IMR-90 (cell line): ENCODE measurements around the gene HLA-DPA1. TPM values are rescaled to one million over a fixed set of nuclear protein-coding genes. Genes with fewer than 3 reads are reported as not detected.

ENCODE experiments used
- ATAC-seq: fragments of 200-7000 bp; cut with Tn5 transposase; 2 replicates; pipeline ENCODE4 v1.9.1; 2020; ENCODE audit warnings: low read depth, mild to moderate bottlenecking, moderate library complexity
- BruUV-seq: library from RNA; stranded (reverse); fragments of 400-500 nt; replicated peaks from 2 replicates; lab custom pipeline; 2021; lab: Mats Ljungman, UMichigan
- CTCF ChIA-PET: fragments of 300-600 bp; formaldehyde crosslinking; extraction: SDS; loops from one replicate; lab custom pipeline; 2021; ENCODE audit warnings: antibody characterized with exemption; lab: Yijun Ruan, JAX
- POLR2A ChIA-PET: fragments of 300-600 bp; sonication (Branson Sonifier 250); formaldehyde crosslinking; loops from one replicate; lab custom pipeline; 2022; ENCODE audit warnings: antibody characterized with exemption; ENCODE audit not compliant: unreplicated experiment; lab: Charles Lee
- DNase-seq: peaks from one replicate; pipeline ENCODE4 v3.0.0; 2013
- H2AFZ ChIP-seq: replicated peaks from 2 replicates; pipeline ENCODE3; 2013; ENCODE audit warnings: low read length, mild to moderate bottlenecking; ENCODE audit not compliant: poor library complexity
- H2AK5ac ChIP-seq: 2 replicates; pipeline ENCODE4 v1.6.1; 2013; ENCODE audit warnings: low read depth, low read length, inconsistent platforms
- H2AK9ac ChIP-seq: replicated peaks from 2 replicates; pipeline ENCODE3; 2013; ENCODE audit warnings: mild to moderate bottlenecking, low read depth, low read length, moderate library complexity; ENCODE audit not compliant: poor library complexity
- H2BK120ac ChIP-seq: 2 replicates; pipeline ENCODE4 v1.6.1; 2013; ENCODE audit warnings: low read depth, low read length, inconsistent platforms
- H2BK15ac ChIP-seq: 3 replicates; pipeline ENCODE4 v1.6.1; 2013; ENCODE audit warnings: low read depth, low read length, inconsistent platforms
- H2BK20ac ChIP-seq: 2 replicates; pipeline ENCODE4 v1.6.1; 2013; ENCODE audit warnings: low read depth, mild to moderate bottlenecking, inconsistent platforms, low read length, moderate library complexity
- H2BK5ac ChIP-seq: 2 replicates; pipeline ENCODE4 v1.6.1; 2013; ENCODE audit warnings: mild to moderate bottlenecking, low read depth, low read length, inconsistent platforms; ENCODE audit not compliant: poor library complexity, severe bottlenecking
- H3K14ac ChIP-seq: replicated peaks from 2 replicates; pipeline ENCODE4 v1.6.1; 2013; ENCODE audit warnings: low read depth, low read length, inconsistent platforms
- H3K18ac ChIP-seq: 2 replicates; pipeline ENCODE4 v1.6.1; 2013; ENCODE audit warnings: low read depth, low read length, control low read depth
- H3K23ac ChIP-seq: 2 replicates; pipeline ENCODE4 v1.6.1; 2013; ENCODE audit warnings: low read depth, low read length, inconsistent platforms
- H3K27ac ChIP-seq: 2 replicates; pipeline ENCODE4 v1.5.1; 2013; ENCODE audit warnings: mild to moderate bottlenecking, control low read depth, low read length; ENCODE audit not compliant: insufficient read depth
- H3K27me3 ChIP-seq: 2 replicates; pipeline ENCODE4 v1.6.1; 2013; ENCODE audit warnings: low read length; ENCODE audit not compliant: control insufficient read depth, insufficient read depth
- H3K36me3 ChIP-seq: 2 replicates; pipeline ENCODE4 v1.6.1; 2013; ENCODE audit warnings: low read length, mixed read lengths; ENCODE audit not compliant: control insufficient read depth, insufficient read depth
- H3K4ac ChIP-seq: 2 replicates; pipeline ENCODE4 v1.6.1; 2013; ENCODE audit warnings: low read depth, low read length, inconsistent platforms
- H3K4me1 ChIP-seq: 2 replicates; pipeline ENCODE4 v1.6.1; 2013; ENCODE audit warnings: low read length, mixed read lengths; ENCODE audit not compliant: control insufficient read depth, insufficient read depth
- H3K4me2 ChIP-seq: 2 replicates; pipeline ENCODE4 v1.6.1; 2013; ENCODE audit warnings: low read depth, mild to moderate bottlenecking, control low read depth, low read length, moderate library complexity
- H3K4me3 ChIP-seq: 2 replicates; pipeline ENCODE4 v1.5.1; 2013; ENCODE audit warnings: low read depth, mild to moderate bottlenecking, control low read depth, low read length, moderate library complexity; ENCODE audit not compliant: insufficient read depth
- H3K56ac ChIP-seq: 2 replicates; pipeline ENCODE4 v1.6.1; 2013; ENCODE audit warnings: low read length, inconsistent platforms; ENCODE audit not compliant: insufficient read depth; ENCODE audit errors: extremely low read depth
- H3K79me1 ChIP-seq, 2 experiments: 2 replicates each; pipeline ENCODE4 v1.6.1; 2013; ENCODE audit warnings: low read length in 2 of 2, inconsistent platforms in 1 of 2, low read depth in 1 of 2
- H3K9ac ChIP-seq: 2 replicates; pipeline ENCODE4 v1.6.1; 2013; ENCODE audit warnings: low read depth, low read length, control low read depth
- H3K9me1 ChIP-seq: 2 replicates; pipeline ENCODE4 v1.6.1; 2013; ENCODE audit warnings: low read length, inconsistent platforms; ENCODE audit not compliant: insufficient read depth
- H3K9me3 ChIP-seq: 2 replicates; pipeline ENCODE4 v1.6.1; 2013; ENCODE audit warnings: low read length; ENCODE audit not compliant: control insufficient read depth, insufficient read depth
- H4K20me1 ChIP-seq: 2 replicates; pipeline ENCODE4 v1.6.1; 2013; ENCODE audit warnings: low read length, inconsistent platforms; ENCODE audit not compliant: insufficient read depth
- H4K5ac ChIP-seq: 2 replicates; pipeline ENCODE4 v1.6.1; 2013; ENCODE audit warnings: mild to moderate bottlenecking, low read depth, low read length, control low read depth
- H4K8ac ChIP-seq, 2 experiments: 2 replicates each; pipeline ENCODE4 v1.6.1; 2013; ENCODE audit warnings: low read depth in 2 of 2, low read length in 2 of 2, control low read depth in 1 of 2, inconsistent platforms in 1 of 2
- H4K91ac ChIP-seq: 2 replicates; pipeline ENCODE4 v1.6.1; 2013; ENCODE audit warnings: low read depth, low read length, inconsistent platforms; ENCODE audit not compliant: insufficient read depth
- BHLHE40 ChIP-seq: fragments of 150-350 bp; IDR thresholded peaks from 2 replicates; pipeline ENCODE4 v1.6.1; 2016; ENCODE audit warnings: mild to moderate bottlenecking, low read depth, low read length
- CHD1 ChIP-seq: IDR thresholded peaks from 2 replicates; pipeline ENCODE4 v1.6.1; 2012; ENCODE audit warnings: low read depth, low read length, improper control_type of control experiment
- FOS ChIP-seq: fragments of 150-350 bp; IDR thresholded peaks from 2 replicates; pipeline ENCODE4 v1.6.1; 2016; ENCODE audit warnings: low read depth, low read length
- MAZ ChIP-seq: IDR thresholded peaks from 2 replicates; pipeline ENCODE4 v1.6.1; 2012; ENCODE audit warnings: low read depth, mild to moderate bottlenecking, low read length, improper control_type of control experiment, moderate library complexity, borderline replicate concordance
- MXI1 ChIP-seq: IDR thresholded peaks from 2 replicates; pipeline ENCODE4 v1.6.1; 2012; ENCODE audit warnings: low read depth, mild to moderate bottlenecking, low read length, moderate library complexity, borderline replicate concordance
- NFE2L2 ChIP-seq: fragments of 150-350 bp; IDR thresholded peaks from 2 replicates; pipeline ENCODE4 v1.6.1; 2016; ENCODE audit warnings: low read depth, mild to moderate bottlenecking, low read length
- POLR2A ChIP-seq: IDR thresholded peaks from 2 replicates; pipeline ENCODE4 v1.6.1; 2012; ENCODE audit warnings: mild to moderate bottlenecking, low read depth, low read length
- RAD21 ChIP-seq: IDR thresholded peaks from 2 replicates; pipeline ENCODE4 v1.6.1; 2012; ENCODE audit warnings: low read length, improper control_type of control experiment
- RCOR1 ChIP-seq: IDR thresholded peaks from 2 replicates; pipeline ENCODE4 v1.6.1; 2012; ENCODE audit warnings: mild to moderate bottlenecking, low read length, improper control_type of control experiment; ENCODE audit not compliant: insufficient replicate concordance
- RFX5 ChIP-seq: IDR thresholded peaks from 2 replicates; pipeline ENCODE4 v1.8.0; 2012; ENCODE audit warnings: low read depth, mild to moderate bottlenecking, low read length, moderate library complexity
- dilution Hi-C: fragments of 300-500 bp; cut with HindIII; formaldehyde crosslinking; loops from one replicate; pipeline ENCODE4 v1.14.3; 2018; ENCODE audit warnings: low sequenced_read_pairs; ENCODE audit not compliant: unreplicated experiment
- in situ Hi-C: fragments of 300-500 bp; cut with MboI; formaldehyde crosslinking; loops from 3 replicates; pipeline ENCODE4 v1.14.3; 2019; ENCODE audit warnings: low sequenced_read_pairs, inconsistent platforms, mixed read lengths
- intact Hi-C: fragments of 100-400 bp; cut with micrococcal nuclease; formaldehyde crosslinking; loops from 2 replicates; pipeline ENCODE4 v1.10.0; 2022
- polyA plus RNA-seq, 3 experiments: library from polyadenylated mRNA; depleted of rRNA; stranded (reverse); fragments of >200 nt; gene quantifications; 2 replicates each; pipeline ENCODE4 v1.2.3, GENCODE V29; 2012; ENCODE audit warnings: low replicate concordance in 1 of 3
- total RNA-seq: library from RNA; depleted of rRNA; stranded (reverse); fragments of >200 nt; gene quantifications from 2 replicates; pipeline ENCODE4 v1.2.3, GENCODE V29; 2012
- TF ChIP-seq, protein P1 (sequence below): conservative IDR thresholded peaks from 2 replicates; pipeline ENCODE4 v1.5.1; 2012; ENCODE audit warnings: mild to moderate bottlenecking, low read depth, low read length, improper control_type of control experiment
- TF ChIP-seq, protein P2 (sequence below): fragments of 150-350 bp; IDR thresholded peaks from 2 replicates; pipeline ENCODE4 v1.6.1; 2016; ENCODE audit warnings: low read depth, mild to moderate bottlenecking, low read length, moderate library complexity, borderline replicate concordance
- TF ChIP-seq, protein P3 (sequence below): fragments of 150-350 bp; IDR thresholded peaks from 2 replicates; pipeline ENCODE4 v1.6.1; 2017; ENCODE audit warnings: mild to moderate bottlenecking, antibody characterized with exemption, low read length, low read depth

The HLA-DPA1 gene
- total and polyA plus RNA-seq, 2 of the 4 experiments (the other 2 are of a cell fraction): not detected

DNA sequence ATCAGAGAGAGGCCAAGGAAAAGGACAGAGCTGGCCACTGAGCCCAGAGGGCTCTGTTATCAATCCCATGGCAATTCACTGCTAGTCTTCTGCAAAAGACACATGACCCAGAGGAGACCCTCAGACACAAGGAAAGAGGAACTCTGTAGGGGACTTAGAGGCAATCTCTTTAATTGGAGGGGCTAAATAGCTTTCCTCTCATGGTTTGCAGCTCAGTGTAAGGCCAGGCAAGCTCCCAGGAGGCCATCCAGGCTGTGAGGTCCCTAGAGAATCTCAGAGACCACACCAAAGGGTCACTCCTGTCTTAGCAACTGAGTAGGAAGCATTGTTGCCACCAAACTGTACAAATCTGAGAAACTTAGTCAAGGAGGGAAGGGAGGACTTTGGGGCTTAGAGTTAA lies 54.1 kb downstream of the HLA-DPA1 start:
- H3K23ac ChIP-seq: no peak overlapping the region
- no TSS peak for BruUV-seq
- no peak overlapping the region for H2AK5ac ChIP-seq
- no peak overlapping the region for H3K56ac ChIP-seq
- peaks cover 44% of the 10 kb centered on the region for H3K27me3 ChIP-seq
- no peak overlapping the region for H3K27ac ChIP-seq
- H3K9me1 ChIP-seq: no peaks in the 10 kb centered on the region
- no peak overlapping the region for H3K9ac ChIP-seq
- H4K91ac ChIP-seq: no peak overlapping the region
- peak overlapping the region; percentile 89; the same call in 1 of the 2 replicates for H3K4me2 ChIP-seq
- CTCF ChIA-PET: interaction anchor here (1.0 kb wide), 1 partner anchor 13 kb away, joined by 7 read pairs; no protein-coding TSS in a partner anchor
- no peaks in the 10 kb centered on the region for H3K79me1 ChIP-seq
- no peaks in the 10 kb centered on the region for H4K20me1 ChIP-seq
- H3K4me3 ChIP-seq: no peak overlapping the region
- ATAC-seq: peak; percentile 52
- no peak overlapping the region for H2BK20ac ChIP-seq
- 0 out of 4 replicates have a peak overlapping the region, but pooled peaks of 1 of the 2 experiments have one; percentile 41 for H4K8ac ChIP-seq
- H2AFZ ChIP-seq: no peak overlapping the region
- no peak overlapping the region for H2AK9ac ChIP-seq
- H4K5ac ChIP-seq: no peak overlapping the region; the same call in 1 of the 2 replicates
- H2BK5ac ChIP-seq: no peak overlapping the region
- no peaks in the 10 kb centered on the region; the same call in 1 of the 2 replicates for H3K4me1 ChIP-seq
- dilution Hi-C loops (no loop called here), intact Hi-C loops (no loop called here), in situ Hi-C loops (loop anchor here (5.0 to 10.0 kb wide), 2 partner anchors 145 to 228 kb away; no protein-coding TSS in a partner anchor)
- no peak overlapping the region for H2BK120ac ChIP-seq
- H2BK15ac ChIP-seq: no peak overlapping the region
- POLR2A ChIA-PET: no interaction called here
- H3K18ac ChIP-seq: no peak overlapping the region; the same call in 1 of the 2 replicates
- no peak for DNase-seq
- no peak for TF ChIP-seq FOS
- TF ChIP-seq, protein P1, sequence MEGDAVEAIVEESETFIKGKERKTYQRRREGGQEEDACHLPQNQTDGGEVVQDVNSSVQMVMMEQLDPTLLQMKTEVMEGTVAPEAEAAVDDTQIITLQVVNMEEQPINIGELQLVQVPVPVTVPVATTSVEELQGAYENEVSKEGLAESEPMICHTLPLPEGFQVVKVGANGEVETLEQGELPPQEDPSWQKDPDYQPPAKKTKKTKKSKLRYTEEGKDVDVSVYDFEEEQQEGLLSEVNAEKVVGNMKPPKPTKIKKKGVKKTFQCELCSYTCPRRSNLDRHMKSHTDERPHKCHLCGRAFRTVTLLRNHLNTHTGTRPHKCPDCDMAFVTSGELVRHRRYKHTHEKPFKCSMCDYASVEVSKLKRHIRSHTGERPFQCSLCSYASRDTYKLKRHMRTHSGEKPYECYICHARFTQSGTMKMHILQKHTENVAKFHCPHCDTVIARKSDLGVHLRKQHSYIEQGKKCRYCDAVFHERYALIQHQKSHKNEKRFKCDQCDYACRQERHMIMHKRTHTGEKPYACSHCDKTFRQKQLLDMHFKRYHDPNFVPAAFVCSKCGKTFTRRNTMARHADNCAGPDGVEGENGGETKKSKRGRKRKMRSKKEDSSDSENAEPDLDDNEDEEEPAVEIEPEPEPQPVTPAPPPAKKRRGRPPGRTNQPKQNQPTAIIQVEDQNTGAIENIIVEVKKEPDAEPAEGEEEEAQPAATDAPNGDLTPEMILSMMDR: no peak
- TF ChIP-seq, protein P2, sequence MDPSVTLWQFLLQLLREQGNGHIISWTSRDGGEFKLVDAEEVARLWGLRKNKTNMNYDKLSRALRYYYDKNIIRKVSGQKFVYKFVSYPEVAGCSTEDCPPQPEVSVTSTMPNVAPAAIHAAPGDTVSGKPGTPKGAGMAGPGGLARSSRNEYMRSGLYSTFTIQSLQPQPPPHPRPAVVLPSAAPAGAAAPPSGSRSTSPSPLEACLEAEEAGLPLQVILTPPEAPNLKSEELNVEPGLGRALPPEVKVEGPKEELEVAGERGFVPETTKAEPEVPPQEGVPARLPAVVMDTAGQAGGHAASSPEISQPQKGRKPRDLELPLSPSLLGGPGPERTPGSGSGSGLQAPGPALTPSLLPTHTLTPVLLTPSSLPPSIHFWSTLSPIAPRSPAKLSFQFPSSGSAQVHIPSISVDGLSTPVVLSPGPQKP: no peak
- TF ChIP-seq RCOR1: no peak
- TF ChIP-seq POLR2A: no peak
- TF ChIP-seq BHLHE40: no peak
- TF ChIP-seq RAD21: no peak
- TF ChIP-seq CHD1: no peak
- no peak for TF ChIP-seq NFE2L2
- TF ChIP-seq, protein P3, sequence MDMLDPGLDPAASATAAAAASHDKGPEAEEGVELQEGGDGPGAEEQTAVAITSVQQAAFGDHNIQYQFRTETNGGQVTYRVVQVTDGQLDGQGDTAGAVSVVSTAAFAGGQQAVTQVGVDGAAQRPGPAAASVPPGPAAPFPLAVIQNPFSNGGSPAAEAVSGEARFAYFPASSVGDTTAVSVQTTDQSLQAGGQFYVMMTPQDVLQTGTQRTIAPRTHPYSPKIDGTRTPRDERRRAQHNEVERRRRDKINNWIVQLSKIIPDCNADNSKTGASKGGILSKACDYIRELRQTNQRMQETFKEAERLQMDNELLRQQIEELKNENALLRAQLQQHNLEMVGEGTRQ: no peak
- TF ChIP-seq RFX5: no peak
- TF ChIP-seq MAZ: no peak
- TF ChIP-seq MXI1: no peak
- no peak overlapping the region for H3K4ac ChIP-seq
- H3K9me3 ChIP-seq: no peaks in the 10 kb centered on the region
- H3K36me3 ChIP-seq: no peaks in the 10 kb centered on the region
- H3K14ac ChIP-seq: no peak overlapping the region
